Bronchial epithelial cell (primary cell): ENCODE measurements around the gene TMEM178B. TPM values are rescaled to one million over a fixed set of nuclear protein-coding genes. Genes with fewer than 3 reads are reported as not detected.

Experiments used
- DNase-seq: peaks from one replicate; pipeline ENCODE4 v3.0.0-alpha.2; 2010; ENCODE audit warnings: low read depth
- FAIRE-seq: peaks from 2 replicates; lab custom pipeline; 2011; peaks lifted over from hg19 to GRCh38; lab: Jason Lieb, UNC
- H3K27me3 ChIP-seq: 2 replicates; pipeline ENCODE4 v1.5.1; 2011; ENCODE audit warnings: low read length; ENCODE audit not compliant: control insufficient read depth, insufficient read depth
- H3K36me3 ChIP-seq: 2 replicates; pipeline ENCODE4 v1.5.1; 2011; ENCODE audit warnings: low read length; ENCODE audit not compliant: control insufficient read depth, insufficient read depth
- H3K4me3 ChIP-seq: 2 replicates; pipeline ENCODE4 v1.5.1; 2011; ENCODE audit warnings: mild to moderate bottlenecking, low read depth, low read length, control low read depth
- CTCF ChIP-seq: IDR thresholded peaks from 2 replicates; pipeline ENCODE4 v1.5.1; 2011; ENCODE audit warnings: mild to moderate bottlenecking, moderate library complexity, low read length, control low read depth, inconsistent platforms; ENCODE audit not compliant: insufficient read depth, severe bottlenecking
- total RNA-seq: library from RNA; depleted of rRNA; stranded (reverse); fragments of >200 nt; gene quantifications from 2 replicates; pipeline ENCODE4 v1.2.1, GENCODE V29; 2014

The TMEM178B gene
- total RNA-seq, 1 donor from 2014 or later, result under 0.01 TPM

- no peak for TF ChIP-seq CTCF
- H3K36me3 ChIP-seq, result no peaks in the 10 kb centered on the region
- DNase-seq (no peak), FAIRE-seq (no peak)
- H3K27me3 ChIP-seq, result no peaks in the 10 kb centered on the region
- H3K4me3 ChIP-seq, result no peak overlapping the region
Measured at GRCh38 chr7:141317033-141317585, 243.2 kb downstream of the TMEM178B start.

GRCh38 chr7:141320287-141320686 lies 246.4 kb downstream of the TMEM178B start:
- TF ChIP-seq CTCF, result no peak
- H3K4me3 ChIP-seq, result no peak overlapping the region
- no peaks in the 10 kb centered on the region for H3K36me3 ChIP-seq
- FAIRE-seq (no peak), DNase-seq (no peak)
- no peaks in the 10 kb centered on the region for H3K27me3 ChIP-seq

GRCh38 chr7:141322383-141322782 lies 248.5 kb downstream of the TMEM178B start:
- no peak for DNase-seq
- TF ChIP-seq CTCF, result no peak
- no peak for FAIRE-seq
- no peak overlapping the region for H3K4me3 ChIP-seq
- no peaks in the 10 kb centered on the region for H3K27me3 ChIP-seq
- no peaks in the 10 kb centered on the region for H3K36me3 ChIP-seq

- no peak for DNase-seq
- TF ChIP-seq CTCF, result no peak
- no peak for FAIRE-seq
- H3K27me3 ChIP-seq, result no peaks in the 10 kb centered on the region
- no peaks in the 10 kb centered on the region for H3K36me3 ChIP-seq
- H3K4me3 ChIP-seq, result no peak overlapping the region
Measured at GRCh38 chr7:141323826-141324225, 250.0 kb downstream of the TMEM178B start.

GRCh38 chr7:141324870-141325269 lies 251.0 kb downstream of the TMEM178B start:
- Histone ChIP-seq H3K27me3 (no peaks in the 10 kb centered on the region), H3K36me3 (no peaks in the 10 kb centered on the region), H3K4me3 (no peak overlapping the region)
- FAIRE-seq (no peak), DNase-seq (no peak)
- no peak for TF ChIP-seq CTCF

GRCh38 chr7:141325275-141325674 lies 251.4 kb downstream of the TMEM178B start:
- FAIRE-seq (no peak), DNase-seq (no peak)
- TF ChIP-seq CTCF, result no peak

More at GRCh38 chr7:141325275-141325674, 251.4 kb downstream of the TMEM178B start:
- Histone ChIP-seq H3K27me3 (no peaks in the 10 kb centered on the region), H3K36me3 (no peaks in the 10 kb centered on the region), H3K4me3 (no peak overlapping the region)
